ENCODE results near the gene RAI1. TPM values are rescaled to one million over a fixed set of nuclear protein-coding genes. Genes with fewer than 3 reads are reported as not detected.

The RAI1 gene
- polyA plus RNA-seq, 2 of the 4 experiments (the other 2 are of a cell fraction): 3.5 to 23.8 TPM

DNA sequence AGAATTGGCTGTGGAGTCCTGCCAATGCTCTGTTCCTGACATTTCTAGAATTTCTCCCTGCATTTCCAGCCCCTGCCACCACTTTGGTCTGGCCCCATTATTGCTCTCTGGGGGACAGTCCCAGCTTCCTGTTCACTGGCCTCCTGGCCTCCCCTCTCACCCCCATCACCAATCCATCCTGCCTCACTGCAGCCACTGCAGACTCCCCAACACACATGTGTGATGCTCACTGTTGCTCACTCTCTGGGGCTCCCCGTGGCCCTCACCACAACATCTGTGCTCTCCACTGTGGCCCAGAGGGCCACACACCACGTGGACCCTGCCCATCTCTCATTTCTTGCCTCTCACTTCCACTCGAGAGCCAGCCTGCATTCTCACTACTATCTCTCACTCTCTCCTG is 91.0 kb downstream of the RAI1 start:
- POLR2A ChIA-PET: no interaction called here
- Histone ChIP-seq H3K4me3 (no peak overlapping the region), H3K9me3 (no peaks in the 10 kb centered on the region), H3K27ac (no peak overlapping the region; a peak in 1 of 6 replicates), H3K4me1 (peaks cover 41% of the 10 kb centered on the region), H3K4me2 (no peak overlapping the region)
- 79% methylated on average over 3 of the region's 3 CpGs for WGBS (ENCODE audit: missing lambda C conversion rate)
- TF ChIP-seq HDAC2 (IDR thresholded peaks at IDR 0.05): no peak
- DNase-seq (ENCODE audit: low read depth in 1 of 2, low spot score in 1 of 2): no peak
- ATAC-seq: peak in 1 of 2 experiments; percentile 4; a peak in 1 of 6 replicates
- no peak for FAIRE-seq
- CTCF ChIA-PET: interaction anchor here (1.4 to 10.0 kb wide), 5 partner anchors 9 to 93 kb away, joined by 3 to 55 read pairs (median 7); partner anchors contain the start of gene RAI1

DNA sequence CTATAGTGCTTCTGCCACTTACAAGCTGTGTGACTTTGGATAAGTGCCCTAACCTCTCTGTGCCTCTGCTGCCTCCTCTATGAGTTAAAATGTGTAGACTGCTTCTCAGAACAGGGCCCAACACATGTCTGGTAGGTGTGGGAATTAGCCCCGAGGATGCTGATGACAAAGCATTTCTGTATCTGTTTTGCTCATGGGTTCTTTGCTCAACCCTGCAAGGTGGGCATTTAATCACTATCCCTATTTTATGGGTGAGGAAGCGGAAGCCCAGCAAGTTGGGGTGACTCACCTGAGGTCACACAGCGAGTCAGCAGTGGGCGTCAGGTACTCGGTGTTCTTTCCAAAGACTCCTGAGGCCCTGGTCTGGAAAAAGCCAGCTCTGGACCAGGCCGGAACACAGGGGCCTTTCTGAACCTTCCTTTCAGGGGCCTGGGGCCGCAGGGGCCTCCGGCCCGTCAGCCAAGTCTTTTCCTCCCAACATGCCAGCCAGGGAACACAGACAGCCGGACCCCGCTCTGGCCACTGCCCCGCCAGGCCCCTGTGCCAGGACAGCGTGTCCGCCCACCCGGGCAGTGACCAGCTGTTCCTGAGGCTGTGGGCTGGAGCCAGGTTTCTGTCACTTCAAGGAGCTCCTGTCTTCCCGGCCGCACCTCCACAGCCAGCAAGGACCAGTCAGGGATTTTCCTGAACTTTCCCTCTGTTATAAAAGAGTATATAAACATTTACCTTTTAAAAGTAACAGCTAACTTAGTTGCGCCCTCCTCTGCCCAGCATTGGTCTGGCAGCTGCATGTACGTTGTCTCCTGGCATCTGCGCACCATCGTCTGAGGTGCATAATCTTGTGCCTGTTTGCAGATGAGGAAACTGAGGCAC is 93.0 kb downstream of the RAI1 start:
- ChIA-PET POLR2A (interaction anchor here (1.0 to 1.3 kb wide), 2 partner anchors 81 to 92 kb away, joined by 5 to 6 read pairs; no protein-coding TSS in a partner anchor), CTCF (interaction anchor here (0.5 to 10.0 kb wide), 22 partner anchors 8 to 429 kb away, joined by 3 to 55 read pairs (median 5); partner anchors contain the start of gene RAI1)
- peak; percentile 45 for TF ChIP-seq CTCF (IDR thresholded peaks at IDR 0.05)
- peak; percentile 69 for TF ChIP-seq MAFK (IDR thresholded peaks at IDR 0.05; ENCODE audit: partially characterized antibody)
- TF ChIP-seq ZSCAN20 (CRISPR knock-in tag; IDR thresholded peaks at IDR 0.05): no peak
- no peak for TF ChIP-seq FOSL2 (IDR thresholded peaks at IDR 0.05)
- TF ChIP-seq FOSL2 (CRISPR knock-in tag; IDR thresholded peaks at IDR 0.05): peak; percentile 28
- no peak for TF ChIP-seq ZNF302 (CRISPR knock-in tag; IDR thresholded peaks at IDR 0.05)
- TF ChIP-seq FOXS1 (CRISPR knock-in tag; IDR thresholded peaks at IDR 0.05): no peak
- peak; percentile 53 to 60; a peak in 4 of 5 replicates for TF ChIP-seq RAD21 (conservative IDR thresholded peaks at IDR 0.05 in 1 of 2, IDR thresholded peaks at IDR 0.05 in 1 of 2)
- TF ChIP-seq ZFP36 (IDR thresholded peaks at IDR 0.05; ENCODE audit: borderline replicate concordance, partially characterized antibody): peak; percentile 92
- TF ChIP-seq TP53 (CRISPR knock-in tag; IDR thresholded peaks at IDR 0.05): no peak
- TF ChIP-seq, protein P1, sequence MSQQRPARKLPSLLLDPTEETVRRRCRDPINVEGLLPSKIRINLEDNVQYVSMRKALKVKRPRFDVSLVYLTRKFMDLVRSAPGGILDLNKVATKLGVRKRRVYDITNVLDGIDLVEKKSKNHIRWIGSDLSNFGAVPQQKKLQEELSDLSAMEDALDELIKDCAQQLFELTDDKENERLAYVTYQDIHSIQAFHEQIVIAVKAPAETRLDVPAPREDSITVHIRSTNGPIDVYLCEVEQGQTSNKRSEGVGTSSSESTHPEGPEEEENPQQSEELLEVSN (IDR thresholded peaks at IDR 0.05; ENCODE audit: borderline replicate concordance, low read depth): no peak
- no peak for TF ChIP-seq ESRRA (IDR thresholded peaks at IDR 0.05; ENCODE audit: borderline replicate concordance, low read length)
- peak; percentile 58 for TF ChIP-seq SMC3 (IDR thresholded peaks at IDR 0.05)
- TF ChIP-seq USF2 (IDR thresholded peaks at IDR 0.05): no peak
- no peak for TF ChIP-seq EP300 (IDR thresholded peaks at IDR 0.05)
- no peak for TF ChIP-seq ZC3H11A (IDR thresholded peaks at IDR 0.05)
- no peak for TF ChIP-seq GATA3 (IDR thresholded peaks at IDR 0.05; ENCODE audit: borderline replicate concordance)
- no peak for TF ChIP-seq CHD4 (IDR thresholded peaks at IDR 0.05; ENCODE audit: borderline replicate concordance)
- FAIRE-seq: no peak
- Histone ChIP-seq H3K4me3 (no peak overlapping the region), H3K4me2 (peak overlapping the region; percentile 3; the same call in 1 of the 3 replicates), H3K4me1 (peaks cover 31% of the 10 kb centered on the region), H3K9me3 (no peaks in the 10 kb centered on the region), H3K27ac (peak overlapping the region; percentile 41 to 61; a peak in 4 of 6 replicates)
- DNase-seq (ENCODE audit: low read depth in 1 of 2, low spot score in 1 of 2): peak; percentile 39 to 74
- ATAC-seq: peak; percentile 32 to 72; a peak in 4 of 6 replicates
- WGBS (ENCODE audit: missing lambda C conversion rate): 59% methylated on average over 21 of the region's 21 CpGs

GRCh38 chr17:17776889-17777288 is 95.6 kb downstream of the RAI1 start:
- ATAC-seq: no peak
- Histone ChIP-seq H3K4me3 (no peak overlapping the region), H3K27ac (no peak overlapping the region), H3K4me1 (peaks cover 36% of the 10 kb centered on the region), H3K4me2 (no peak overlapping the region), H3K9me3 (no peaks in the 10 kb centered on the region)
- ChIA-PET POLR2A (no interaction called here), CTCF (interaction anchor here (0.7 to 10.0 kb wide), 8 partner anchors 10 to 114 kb away, joined by 3 to 55 read pairs (median 4); partner anchors contain the start of gene RAI1)
- no peak for TF ChIP-seq EHMT2 (IDR thresholded peaks at IDR 0.05; ENCODE audit: low read depth)
- no peak for TF ChIP-seq CBX2 (IDR thresholded peaks at IDR 0.05; ENCODE audit: borderline replicate concordance, low read depth)
- TF ChIP-seq KDM5A (IDR thresholded peaks at IDR 0.05): no peak
- TF ChIP-seq ZNF302 (CRISPR knock-in tag; IDR thresholded peaks at IDR 0.05): no peak
- TF ChIP-seq ELK1 (IDR thresholded peaks at IDR 0.05; ENCODE audit: low read depth, low read length): no peak
- TF ChIP-seq FOSB (CRISPR knock-in tag; IDR thresholded peaks at IDR 0.05): no peak
- TF ChIP-seq MAX (IDR thresholded peaks at IDR 0.05): no peak
- no peak for TF ChIP-seq GATA3 (IDR thresholded peaks at IDR 0.05; ENCODE audit: borderline replicate concordance)
- no peak for TF ChIP-seq SMC3 (IDR thresholded peaks at IDR 0.05)
- 76% methylated on average over 3 of the region's 3 CpGs for WGBS (ENCODE audit: missing lambda C conversion rate)
- no peak for FAIRE-seq
- DNase-seq (ENCODE audit: low read depth in 1 of 2, low spot score in 1 of 2): no peak

Data from A549 (cell line).